ENCODE results near the gene CCHCR1.
A peak's percentile ranks its signal among the peaks of the same experiment; 100 is the strongest.
"Not testable (repeated sequence)": the region's sequence is repeated elsewhere in the genome, so short reads cannot be mapped to it uniquely, and the experiment has no call there.

Gene CCHCR1

GRCh38 chr6:31185695-31186051 lies 28.1 kb upstream of the CCHCR1 start:
- not testable (repeated sequence) for ATAC-seq

DNA sequence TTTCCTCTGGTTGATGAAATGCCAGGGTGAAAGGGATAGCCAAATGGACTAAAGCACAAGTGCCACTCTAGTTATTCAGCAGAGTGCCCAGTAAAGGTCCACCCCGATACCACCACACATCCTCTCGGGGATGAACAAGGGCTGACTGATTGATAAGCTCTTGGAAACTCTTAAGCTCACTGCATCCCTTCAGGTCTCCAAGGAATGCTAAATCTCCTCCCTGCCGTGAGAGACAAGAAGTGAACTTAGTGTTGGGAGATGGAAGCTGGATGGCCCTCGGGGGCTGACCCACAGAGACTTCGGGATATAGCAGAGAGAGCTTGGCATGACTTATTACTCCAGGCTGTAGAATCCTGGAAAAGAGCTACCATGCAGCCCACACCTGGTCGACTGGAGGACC lies 26.3 kb upstream of the CCHCR1 start:
- not testable (repeated sequence) for ATAC-seq

GRCh38 chr6:31183287-31183686 lies 25.7 kb upstream of the CCHCR1 start:
- not testable (repeated sequence) for ATAC-seq

DNA sequence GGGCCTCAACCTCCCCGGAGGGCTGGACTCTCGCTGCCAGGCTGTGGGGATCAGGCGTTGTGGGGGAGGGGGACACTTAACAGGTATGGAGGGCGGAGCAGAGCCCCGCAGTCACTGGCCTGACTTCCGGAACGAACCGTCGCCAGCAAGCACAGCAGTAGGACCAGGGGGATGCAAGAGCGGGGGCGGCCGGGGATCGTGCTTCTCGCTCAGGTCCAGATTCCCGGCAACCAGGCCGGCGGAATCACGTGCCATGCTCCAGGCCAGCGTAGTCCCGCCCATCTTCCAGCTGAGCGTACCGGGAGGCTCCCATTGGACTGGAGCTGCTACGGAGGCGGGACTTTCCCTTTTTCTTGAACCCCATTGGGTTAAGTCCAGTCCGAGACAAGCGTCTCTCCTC lies 22.9 kb upstream of the CCHCR1 start:
- ATAC-seq, result peak; percentile 40; the same call in 1 of the 3 replicates
- no peak for TF ChIP-seq ZFP3 (CRISPR knock-in tag; IDR thresholded peaks at IDR 0.05)
- TF ChIP-seq RARB (CRISPR knock-in tag; IDR thresholded peaks at IDR 0.05), result no peak

DNA sequence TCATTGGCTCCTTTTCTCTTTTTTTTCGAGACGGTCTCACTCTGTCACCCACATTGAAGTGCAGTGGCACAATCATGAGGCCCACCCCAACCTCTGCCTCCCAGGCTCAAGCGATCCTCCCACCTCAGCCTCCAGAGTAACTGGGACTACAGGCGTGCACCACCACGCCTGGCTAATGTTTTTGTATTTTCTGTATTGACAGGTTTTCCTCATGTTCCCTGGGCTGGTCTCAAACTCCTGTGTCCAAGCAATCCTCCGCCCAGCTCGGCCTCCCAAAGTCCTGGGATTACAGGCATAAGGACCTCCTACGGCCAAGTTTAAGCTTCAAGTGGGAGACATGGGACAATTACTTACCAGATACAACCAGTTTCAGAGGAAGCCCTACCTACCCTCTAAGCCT lies 22.3 kb upstream of the CCHCR1 start:
- TF ChIP-seq, protein P1, sequence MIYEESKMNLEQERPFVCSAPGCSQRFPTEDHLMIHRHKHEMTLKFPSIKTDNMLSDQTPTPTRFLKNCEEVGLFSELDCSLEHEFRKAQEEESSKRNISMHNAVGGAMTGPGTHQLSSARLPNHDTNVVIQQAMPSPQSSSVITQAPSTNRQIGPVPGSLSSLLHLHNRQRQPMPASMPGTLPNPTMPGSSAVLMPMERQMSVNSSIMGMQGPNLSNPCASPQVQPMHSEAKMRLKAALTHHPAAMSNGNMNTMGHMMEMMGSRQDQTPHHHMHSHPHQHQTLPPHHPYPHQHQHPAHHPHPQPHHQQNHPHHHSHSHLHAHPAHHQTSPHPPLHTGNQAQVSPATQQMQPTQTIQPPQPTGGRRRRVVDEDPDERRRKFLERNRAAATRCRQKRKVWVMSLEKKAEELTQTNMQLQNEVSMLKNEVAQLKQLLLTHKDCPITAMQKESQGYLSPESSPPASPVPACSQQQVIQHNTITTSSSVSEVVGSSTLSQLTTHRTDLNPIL (CRISPR knock-in tag; IDR thresholded peaks at IDR 0.05; ENCODE audit: low read depth), result no peak
- no peak for TF ChIP-seq ZNF70 (CRISPR knock-in tag; IDR thresholded peaks at IDR 0.05)
- TF ChIP-seq, protein P2, sequence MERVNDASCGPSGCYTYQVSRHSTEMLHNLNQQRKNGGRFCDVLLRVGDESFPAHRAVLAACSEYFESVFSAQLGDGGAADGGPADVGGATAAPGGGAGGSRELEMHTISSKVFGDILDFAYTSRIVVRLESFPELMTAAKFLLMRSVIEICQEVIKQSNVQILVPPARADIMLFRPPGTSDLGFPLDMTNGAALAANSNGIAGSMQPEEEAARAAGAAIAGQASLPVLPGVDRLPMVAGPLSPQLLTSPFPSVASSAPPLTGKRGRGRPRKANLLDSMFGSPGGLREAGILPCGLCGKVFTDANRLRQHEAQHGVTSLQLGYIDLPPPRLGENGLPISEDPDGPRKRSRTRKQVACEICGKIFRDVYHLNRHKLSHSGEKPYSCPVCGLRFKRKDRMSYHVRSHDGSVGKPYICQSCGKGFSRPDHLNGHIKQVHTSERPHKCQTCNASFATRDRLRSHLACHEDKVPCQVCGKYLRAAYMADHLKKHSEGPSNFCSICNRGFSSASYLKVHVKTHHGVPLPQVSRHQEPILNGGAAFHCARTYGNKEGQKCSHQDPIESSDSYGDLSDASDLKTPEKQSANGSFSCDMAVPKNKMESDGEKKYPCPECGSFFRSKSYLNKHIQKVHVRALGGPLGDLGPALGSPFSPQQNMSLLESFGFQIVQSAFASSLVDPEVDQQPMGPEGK (CRISPR knock-in tag; IDR thresholded peaks at IDR 0.05; ENCODE audit: borderline replicate concordance), result no peak
- TF ChIP-seq, protein P3, sequence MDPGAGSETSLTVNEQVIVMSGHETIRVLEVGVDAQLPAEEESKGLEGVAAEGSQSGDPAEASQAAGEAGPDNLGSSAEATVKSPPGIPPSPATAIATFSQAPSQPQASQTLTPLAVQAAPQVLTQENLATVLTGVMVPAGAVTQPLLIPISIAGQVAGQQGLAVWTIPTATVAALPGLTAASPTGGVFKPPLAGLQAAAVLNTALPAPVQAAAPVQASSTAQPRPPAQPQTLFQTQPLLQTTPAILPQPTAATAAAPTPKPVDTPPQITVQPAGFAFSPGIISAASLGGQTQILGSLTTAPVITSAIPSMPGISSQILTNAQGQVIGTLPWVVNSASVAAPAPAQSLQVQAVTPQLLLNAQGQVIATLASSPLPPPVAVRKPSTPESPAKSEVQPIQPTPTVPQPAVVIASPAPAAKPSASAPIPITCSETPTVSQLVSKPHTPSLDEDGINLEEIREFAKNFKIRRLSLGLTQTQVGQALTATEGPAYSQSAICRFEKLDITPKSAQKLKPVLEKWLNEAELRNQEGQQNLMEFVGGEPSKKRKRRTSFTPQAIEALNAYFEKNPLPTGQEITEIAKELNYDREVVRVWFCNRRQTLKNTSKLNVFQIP (CRISPR knock-in tag; IDR thresholded peaks at IDR 0.05; ENCODE audit: borderline replicate concordance, low read depth), result no peak
- TF ChIP-seq, protein P4, sequence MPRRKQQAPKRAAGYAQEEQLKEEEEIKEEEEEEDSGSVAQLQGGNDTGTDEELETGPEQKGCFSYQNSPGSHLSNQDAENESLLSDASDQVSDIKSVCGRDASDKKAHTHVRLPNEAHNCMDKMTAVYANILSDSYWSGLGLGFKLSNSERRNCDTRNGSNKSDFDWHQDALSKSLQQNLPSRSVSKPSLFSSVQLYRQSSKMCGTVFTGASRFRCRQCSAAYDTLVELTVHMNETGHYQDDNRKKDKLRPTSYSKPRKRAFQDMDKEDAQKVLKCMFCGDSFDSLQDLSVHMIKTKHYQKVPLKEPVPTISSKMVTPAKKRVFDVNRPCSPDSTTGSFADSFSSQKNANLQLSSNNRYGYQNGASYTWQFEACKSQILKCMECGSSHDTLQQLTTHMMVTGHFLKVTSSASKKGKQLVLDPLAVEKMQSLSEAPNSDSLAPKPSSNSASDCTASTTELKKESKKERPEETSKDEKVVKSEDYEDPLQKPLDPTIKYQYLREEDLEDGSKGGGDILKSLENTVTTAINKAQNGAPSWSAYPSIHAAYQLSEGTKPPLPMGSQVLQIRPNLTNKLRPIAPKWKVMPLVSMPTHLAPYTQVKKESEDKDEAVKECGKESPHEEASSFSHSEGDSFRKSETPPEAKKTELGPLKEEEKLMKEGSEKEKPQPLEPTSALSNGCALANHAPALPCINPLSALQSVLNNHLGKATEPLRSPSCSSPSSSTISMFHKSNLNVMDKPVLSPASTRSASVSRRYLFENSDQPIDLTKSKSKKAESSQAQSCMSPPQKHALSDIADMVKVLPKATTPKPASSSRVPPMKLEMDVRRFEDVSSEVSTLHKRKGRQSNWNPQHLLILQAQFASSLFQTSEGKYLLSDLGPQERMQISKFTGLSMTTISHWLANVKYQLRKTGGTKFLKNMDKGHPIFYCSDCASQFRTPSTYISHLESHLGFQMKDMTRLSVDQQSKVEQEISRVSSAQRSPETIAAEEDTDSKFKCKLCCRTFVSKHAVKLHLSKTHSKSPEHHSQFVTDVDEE (CRISPR knock-in tag; IDR thresholded peaks at IDR 0.05), result no peak
- TF ChIP-seq OSR1 (CRISPR knock-in tag; IDR thresholded peaks at IDR 0.05), result no peak
- no peak for TF ChIP-seq ZFP30 (CRISPR knock-in tag; IDR thresholded peaks at IDR 0.05)
- no peak for ATAC-seq

- ATAC-seq, result no peak
- no peak for TF ChIP-seq TCF4 (CRISPR knock-in tag; IDR thresholded peaks at IDR 0.05; ENCODE audit: borderline replicate concordance)
- TF ChIP-seq BACH2 (CRISPR knock-in tag; IDR thresholded peaks at IDR 0.05; ENCODE audit: borderline replicate concordance), result no peak
- TF ChIP-seq, protein P2 (CRISPR knock-in tag; IDR thresholded peaks at IDR 0.05; ENCODE audit: borderline replicate concordance), result no peak
- no peak for TF ChIP-seq CSDC2 (CRISPR knock-in tag; IDR thresholded peaks at IDR 0.05)
- no peak for TF ChIP-seq GLIS3 (CRISPR knock-in tag; IDR thresholded peaks at IDR 0.05)
- no peak for TF ChIP-seq ARNTL (CRISPR knock-in tag; IDR thresholded peaks at IDR 0.05; ENCODE audit: borderline replicate concordance, low read depth)
- no peak for TF ChIP-seq TOX (CRISPR knock-in tag; IDR thresholded peaks at IDR 0.05; ENCODE audit: borderline replicate concordance)
- no peak for TF ChIP-seq ISL1 (CRISPR knock-in tag; IDR thresholded peaks at IDR 0.05)
- TF ChIP-seq PPARA (CRISPR knock-in tag; IDR thresholded peaks at IDR 0.05; ENCODE audit: borderline replicate concordance), result no peak
- TF ChIP-seq, protein P4 (CRISPR knock-in tag; IDR thresholded peaks at IDR 0.05), result no peak
- TF ChIP-seq ZC3H10 (CRISPR knock-in tag; IDR thresholded peaks at IDR 0.05), result no peak
- TF ChIP-seq, protein P1 (CRISPR knock-in tag; IDR thresholded peaks at IDR 0.05; ENCODE audit: low read depth), result no peak
- no peak for TF ChIP-seq ZNF565 (CRISPR knock-in tag; conservative IDR thresholded peaks at IDR 0.05; ENCODE audit: low read depth)
- TF ChIP-seq ZNF8 (CRISPR knock-in tag; IDR thresholded peaks at IDR 0.05), result no peak
- TF ChIP-seq SNAI2 (CRISPR knock-in tag; IDR thresholded peaks at IDR 0.05), result no peak
Observed at GRCh38 chr6:31179042-31179386, 21.4 kb upstream of the CCHCR1 start.
